ENCODE measurements around the gene CCNJL.
"Not testable (repeated sequence)": the region's sequence is repeated elsewhere in the genome, so short reads cannot be mapped to it uniquely, and the experiment has no call there.

The CCNJL gene, protein sequence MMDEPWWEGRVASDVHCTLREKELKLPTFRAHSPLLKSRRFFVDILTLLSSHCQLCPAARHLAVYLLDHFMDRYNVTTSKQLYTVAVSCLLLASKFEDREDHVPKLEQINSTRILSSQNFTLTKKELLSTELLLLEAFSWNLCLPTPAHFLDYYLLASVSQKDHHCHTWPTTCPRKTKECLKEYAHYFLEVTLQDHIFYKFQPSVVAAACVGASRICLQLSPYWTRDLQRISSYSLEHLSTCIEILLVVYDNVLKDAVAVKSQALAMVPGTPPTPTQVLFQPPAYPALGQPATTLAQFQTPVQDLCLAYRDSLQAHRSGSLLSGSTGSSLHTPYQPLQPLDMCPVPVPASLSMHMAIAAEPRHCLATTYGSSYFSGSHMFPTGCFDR

DNA sequence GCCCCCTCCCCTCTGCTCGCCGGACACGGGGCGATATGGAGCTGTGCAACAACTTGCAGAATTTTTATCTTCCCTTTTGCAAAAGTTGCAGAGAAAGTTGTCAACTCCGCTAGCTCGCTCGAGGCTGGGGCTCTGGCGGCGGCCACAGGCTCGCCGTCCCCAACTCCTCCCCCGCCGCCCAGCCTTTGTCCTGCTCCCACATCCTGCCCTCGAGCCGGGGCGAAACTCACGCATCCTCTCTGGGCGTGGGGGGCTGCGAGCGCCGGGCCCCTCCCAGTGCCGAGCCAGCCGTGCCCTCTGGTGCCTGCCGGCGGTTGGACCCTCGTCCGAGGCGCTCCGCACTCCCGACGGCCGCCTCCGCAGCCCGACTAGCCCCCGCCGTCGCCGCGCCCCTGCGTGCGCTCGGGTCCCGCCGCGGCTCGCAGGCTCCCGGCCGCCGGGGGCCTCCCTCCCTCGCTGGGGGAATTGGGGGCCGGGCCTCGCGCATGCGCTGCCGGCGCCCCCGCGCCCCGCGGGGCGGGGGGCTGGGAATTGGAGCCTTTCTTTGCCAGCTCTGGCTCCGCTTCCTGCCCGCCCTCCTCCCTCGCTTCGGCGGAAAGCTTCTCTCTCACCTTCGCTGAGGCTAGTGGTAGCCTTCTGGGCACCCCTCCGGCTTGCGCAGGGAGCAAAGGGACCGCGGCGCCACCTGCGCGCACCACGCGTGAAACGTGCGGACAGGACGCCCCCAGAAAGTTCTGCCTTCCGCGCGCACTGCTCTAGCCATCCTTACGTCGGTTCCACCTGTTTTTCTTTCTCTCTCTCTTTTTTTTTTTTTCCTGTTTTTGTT, at the start of gene CCNJL:
CCNJL (minus strand) TSS at position 431 of the 826 bp plus-strand sequence. CDS start 641 bp downstream, outside the sequence.
- DNase-seq (ENCODE audit: low read depth in 2 of 2): peak; percentile 17 to 29

DNA sequence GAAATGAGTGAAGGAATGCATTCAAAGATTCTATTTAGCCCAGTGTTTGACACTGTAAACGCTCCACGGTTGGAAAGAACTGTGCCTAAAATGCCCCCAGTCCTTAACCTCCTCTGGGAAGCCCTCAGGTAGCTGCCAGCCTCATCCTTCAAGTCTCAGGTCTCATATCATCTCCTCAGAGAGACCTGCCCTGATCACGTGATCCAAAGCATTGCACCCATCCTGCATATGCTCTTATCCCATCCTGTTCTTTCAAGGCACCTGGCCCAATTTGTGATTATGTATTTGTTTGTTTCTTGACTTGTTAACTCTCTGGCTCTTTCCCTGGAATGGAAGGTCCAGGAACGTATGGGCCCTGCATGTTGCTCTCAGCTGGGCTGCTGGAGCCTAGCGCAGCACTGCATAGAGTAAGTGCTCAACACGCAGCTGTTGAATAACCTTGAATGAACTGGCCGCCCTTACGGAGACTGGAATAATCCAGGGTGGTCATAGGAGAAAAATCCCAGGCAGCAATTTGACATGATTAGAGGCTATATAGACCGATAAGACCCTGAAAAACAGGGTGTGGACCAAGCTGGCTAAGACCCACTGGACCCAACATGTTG, 49.4 kb upstream of the CCNJL start:
- DNase-seq (ENCODE audit: low read depth in 2 of 2): no peak

DNA sequence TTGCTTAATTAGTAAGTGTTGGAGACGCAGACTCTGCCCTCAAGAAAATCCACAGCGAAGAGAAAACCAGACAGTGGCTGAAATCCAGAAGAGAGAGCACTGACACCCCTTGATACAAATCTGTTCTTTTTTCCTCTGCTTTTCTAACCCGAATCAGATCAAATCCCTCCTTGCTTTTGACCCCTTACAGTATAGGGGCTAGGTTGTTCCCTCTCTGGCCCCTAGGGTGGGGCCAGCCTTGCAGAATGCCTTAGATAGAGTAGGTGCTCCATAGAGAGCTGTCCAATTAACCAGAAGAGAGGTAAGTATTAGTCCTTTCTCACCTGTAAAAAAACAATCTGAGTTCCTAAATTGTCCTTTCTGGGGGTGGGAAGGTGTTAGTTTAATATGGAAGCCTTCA, 47.9 kb upstream of the CCNJL start:
- no peak for DNase-seq (ENCODE audit: low read depth in 2 of 2)

DNA sequence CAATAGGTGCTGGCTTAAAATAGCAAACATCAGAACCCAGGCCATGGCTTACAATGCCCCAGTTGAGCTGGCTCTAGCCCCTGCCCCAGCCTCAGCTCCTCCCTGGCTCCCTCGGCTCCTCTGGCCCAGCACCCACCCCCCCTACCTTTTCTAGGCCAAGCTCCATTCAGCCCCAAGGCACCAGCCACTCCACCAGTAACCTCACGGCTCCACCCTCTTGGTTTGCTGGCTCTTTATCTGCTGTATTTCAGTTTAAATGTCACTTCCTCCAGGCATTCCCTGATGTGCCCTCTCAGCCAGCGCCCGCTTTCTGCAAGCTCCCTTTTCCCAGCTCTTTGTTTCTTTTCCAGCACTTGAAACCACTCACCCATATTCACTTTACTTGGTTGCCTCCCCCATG, 47.5 kb upstream of the CCNJL start:
- DNase-seq (ENCODE audit: low read depth in 2 of 2): no peak

DNA sequence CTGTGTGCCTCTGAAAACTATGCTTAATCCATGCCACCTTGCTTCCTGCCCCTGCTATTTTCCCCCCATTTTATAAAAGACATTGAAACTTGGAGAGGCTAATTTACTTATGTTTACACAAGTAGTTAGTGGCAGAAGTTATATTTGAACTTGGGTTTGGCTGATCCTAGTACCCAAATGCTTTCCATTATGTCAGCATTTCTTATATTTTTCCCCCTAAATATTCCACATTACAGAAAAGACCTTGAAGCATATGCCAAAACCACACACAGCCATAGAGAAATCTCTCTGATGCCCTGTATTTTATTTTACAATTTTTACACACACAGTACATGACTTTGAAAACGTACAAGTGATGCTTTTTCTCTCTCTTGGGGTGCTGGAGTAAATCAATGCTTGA, 46.9 kb upstream of the CCNJL start:
- no peak for DNase-seq (ENCODE audit: low read depth in 2 of 2)

DNA sequence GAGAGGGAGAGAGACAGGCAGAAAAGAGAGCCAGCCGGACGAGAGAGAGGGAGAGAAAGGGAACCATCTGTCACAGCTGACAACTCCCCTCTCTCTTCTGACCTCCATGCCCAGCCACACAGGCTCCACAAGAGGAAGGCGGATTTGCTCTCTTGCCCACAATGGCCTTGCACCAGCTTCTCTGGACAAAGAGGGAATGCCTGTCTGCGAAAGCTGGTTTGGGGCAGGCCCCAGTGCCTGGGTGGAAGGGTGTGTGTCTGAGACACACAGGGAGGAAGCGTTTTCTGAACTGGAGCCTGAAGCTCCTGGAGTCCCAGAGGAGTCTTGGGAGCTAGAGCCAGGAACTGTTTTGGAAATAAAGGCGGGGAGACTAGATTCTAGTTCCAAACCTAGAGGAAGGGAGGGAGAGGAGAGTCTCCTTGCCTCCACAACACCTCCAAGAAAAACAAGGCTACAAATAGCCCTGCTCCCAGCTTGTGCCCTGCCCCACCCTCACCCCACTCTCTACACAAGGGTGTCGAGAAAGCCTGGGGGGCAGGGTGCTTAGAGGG, 45.6 kb upstream of the CCNJL start:
- DNase-seq (ENCODE audit: low read depth in 2 of 2): no peak

DNA sequence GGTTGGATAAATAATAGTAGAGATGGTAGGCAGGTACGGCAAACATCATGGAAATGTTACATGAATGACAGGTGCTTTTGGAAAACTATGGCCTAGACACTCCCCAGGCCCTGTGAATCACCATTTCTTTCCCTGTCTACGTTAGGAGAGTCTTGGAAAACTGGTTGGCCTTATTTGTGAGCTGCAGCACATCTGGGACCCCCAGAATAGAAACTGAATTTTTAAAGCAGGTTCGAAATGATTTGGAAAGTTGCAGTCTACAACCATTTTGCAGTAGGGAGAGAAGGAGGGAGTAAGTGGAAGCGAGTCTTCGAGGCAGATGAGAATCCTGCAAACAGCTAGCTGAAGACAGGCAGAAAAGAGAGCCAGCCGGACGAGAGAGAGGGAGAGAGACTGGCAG, 45.0 kb upstream of the CCNJL start:
- no peak for DNase-seq (ENCODE audit: low read depth in 2 of 2)

DNA sequence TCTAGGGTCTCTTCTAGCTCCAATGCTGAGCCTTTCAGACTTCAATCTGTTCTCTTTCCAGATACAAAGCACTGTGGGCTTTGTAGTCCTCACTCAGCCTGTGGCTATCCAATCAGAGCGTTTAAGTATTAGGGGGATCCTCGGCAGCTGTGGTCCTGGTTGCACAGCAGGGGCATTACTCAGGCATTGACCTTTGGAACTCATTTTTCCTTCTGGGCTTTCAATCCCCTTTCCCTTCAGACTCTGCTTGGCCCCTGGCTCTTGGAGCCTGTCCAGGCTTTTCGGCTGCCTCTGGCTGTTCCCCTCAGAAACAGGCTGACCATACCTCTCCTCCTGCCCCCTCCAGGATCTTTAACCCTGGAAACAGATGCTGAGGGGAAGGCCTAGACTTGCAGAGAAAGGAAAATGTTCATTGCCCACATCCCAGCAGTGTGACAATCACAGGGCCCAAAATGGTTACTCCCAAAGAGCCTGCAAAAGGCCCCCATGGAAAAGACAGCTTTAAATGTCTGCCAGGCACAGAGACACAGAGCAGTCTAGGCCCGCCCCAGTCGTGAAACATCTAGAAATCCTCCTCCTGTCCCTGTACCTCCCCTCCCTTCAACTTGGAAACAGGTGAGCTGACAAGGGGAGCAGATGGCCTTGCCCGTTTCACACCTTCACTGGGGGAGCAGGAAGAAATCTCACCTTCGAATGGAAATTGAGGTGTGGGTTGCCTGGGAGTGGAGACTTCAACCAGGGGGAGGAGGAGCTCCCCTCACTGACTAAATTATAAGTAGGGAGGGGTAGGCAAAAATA, 44.4 kb upstream of the CCNJL start:
- DNase-seq (ENCODE audit: low read depth in 2 of 2): no peak

DNA sequence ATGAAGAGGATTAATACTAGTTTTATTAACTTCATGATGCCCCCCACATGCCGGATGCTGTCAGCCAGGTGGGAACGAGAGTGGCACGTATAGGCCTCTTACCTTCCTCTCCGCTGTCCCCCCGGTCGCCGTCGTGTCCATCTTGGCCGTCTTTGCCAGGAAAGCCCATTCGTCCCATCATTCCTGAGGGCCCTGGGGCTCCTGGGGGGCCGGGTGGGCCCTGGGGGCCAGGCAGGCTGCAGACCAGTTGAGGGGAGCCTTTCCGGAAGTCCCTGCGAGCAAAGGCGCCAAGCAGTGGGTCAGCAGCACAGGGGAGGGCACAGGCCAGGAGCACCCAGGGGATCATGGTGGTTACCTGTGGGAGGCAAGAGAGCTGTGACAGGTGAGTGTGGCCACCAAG, 42.3 kb upstream of the CCNJL start:
- no peak for DNase-seq (ENCODE audit: low read depth in 2 of 2)

DNA sequence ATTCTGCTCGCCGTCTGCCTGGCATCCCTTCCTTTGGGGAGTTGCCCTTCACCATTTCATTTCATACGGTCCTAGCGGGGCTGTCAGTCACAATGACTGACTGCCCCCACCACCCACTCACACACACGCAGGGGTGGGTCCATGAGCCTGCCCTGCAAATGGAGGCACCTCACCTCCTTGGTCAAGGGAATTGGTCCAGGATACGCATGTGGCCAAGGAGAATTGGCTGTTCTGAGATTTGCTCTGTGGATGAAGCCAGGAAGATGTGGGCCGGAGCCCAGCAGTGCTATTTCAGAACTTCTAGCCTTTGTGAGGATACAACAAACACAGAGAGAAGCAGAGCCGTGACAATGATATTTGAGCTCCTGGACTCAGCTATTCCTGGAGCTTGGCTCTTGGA, 41.0 kb upstream of the CCNJL start:
- no peak for DNase-seq (ENCODE audit: low read depth in 2 of 2)

DNA sequence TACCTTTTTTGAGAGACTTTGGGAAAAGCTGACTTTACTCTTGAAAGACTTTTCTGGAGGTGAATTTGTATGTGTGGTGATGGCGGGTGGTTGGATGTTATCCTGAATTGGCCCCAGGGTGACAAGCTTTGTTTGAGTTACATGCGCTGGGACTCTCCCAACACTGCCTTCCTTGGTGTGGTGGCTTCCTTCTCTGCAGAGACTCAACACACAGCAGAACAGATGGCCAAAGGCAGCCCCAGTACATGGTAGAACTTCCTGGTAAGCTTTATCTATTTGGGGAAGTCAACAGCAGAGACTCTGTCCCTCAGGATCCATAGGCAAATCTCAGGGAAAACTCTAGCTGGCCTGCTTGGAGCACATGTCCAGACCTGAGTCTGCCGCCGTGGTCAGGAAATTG, 39.9 kb upstream of the CCNJL start:
- DNase-seq (ENCODE audit: low read depth in 2 of 2): no peak

DNA sequence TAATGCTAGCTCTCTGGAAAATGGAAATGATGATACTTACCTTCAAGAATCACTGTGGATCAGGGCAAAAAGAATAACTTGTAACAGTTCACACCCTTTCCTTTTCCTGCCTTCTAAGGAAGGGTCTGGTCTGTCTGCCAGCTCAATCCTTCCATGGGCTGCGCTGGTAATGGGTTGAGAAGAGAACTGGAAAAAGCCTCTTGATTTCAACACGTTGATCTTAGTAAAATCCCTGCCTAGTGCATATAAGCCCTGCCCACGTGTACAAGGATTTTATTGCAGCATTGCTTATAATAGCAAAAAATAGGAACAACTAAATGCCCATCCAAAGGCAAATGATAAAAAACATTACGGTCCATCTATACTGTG, 37.6 kb upstream of the CCNJL start:
- no peak for DNase-seq (ENCODE audit: low read depth in 2 of 2)

DNA sequence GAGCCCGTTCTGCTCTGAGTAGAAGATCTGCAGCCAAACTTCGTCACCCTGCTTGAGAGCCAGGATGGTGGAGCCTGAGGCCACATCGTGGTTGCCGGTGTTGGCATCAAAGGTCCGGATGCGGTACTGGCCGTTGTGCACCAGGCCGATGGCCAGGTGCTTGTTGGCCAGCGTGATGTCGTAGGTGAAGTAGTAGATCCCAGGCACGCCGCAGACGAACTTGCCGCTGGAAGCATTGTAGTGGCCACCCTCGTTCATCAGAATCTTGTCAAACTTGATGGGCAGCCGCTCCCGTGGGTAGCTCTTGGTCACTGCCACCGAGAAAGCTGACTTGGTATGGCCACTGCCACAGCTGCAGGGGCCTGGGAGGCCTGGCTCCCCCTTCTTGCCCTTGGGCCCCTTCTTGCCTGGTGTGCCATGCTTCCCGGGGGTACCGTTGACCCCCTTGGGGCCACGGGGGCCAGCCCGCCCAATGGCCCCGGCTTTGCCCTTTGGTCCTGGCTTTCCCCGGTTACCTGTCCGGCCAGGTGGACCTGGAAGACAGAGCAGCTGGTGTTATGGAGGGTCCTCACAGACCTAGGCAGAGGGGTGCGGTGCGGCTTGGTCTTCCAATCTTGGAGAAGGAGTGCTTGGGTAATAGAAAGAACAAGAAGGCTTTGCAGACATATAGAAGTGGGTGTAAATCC, 37.0 kb upstream of the CCNJL start:
- no peak for DNase-seq (ENCODE audit: low read depth in 2 of 2)

DNA sequence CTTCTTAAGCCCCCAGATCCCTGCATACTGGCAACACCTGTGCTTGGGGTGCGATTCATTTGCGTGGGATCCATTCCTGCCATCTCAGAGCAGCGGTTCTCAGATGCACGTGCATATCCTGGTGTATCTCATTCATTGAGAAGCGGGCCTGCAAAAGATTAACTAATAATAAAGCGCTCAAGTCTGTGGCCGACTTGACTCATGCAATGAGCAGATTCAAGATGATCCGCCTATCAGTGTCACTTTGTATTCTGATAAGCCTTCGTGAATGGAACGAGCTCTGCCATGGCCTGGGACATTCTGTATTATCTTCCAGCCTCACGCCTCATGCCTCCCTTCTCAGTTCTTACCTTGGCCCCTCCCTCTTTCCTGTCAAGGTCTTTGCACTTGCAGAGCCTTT, 35.7 kb upstream of the CCNJL start:
- no peak for DNase-seq (ENCODE audit: low read depth in 2 of 2)

DNA sequence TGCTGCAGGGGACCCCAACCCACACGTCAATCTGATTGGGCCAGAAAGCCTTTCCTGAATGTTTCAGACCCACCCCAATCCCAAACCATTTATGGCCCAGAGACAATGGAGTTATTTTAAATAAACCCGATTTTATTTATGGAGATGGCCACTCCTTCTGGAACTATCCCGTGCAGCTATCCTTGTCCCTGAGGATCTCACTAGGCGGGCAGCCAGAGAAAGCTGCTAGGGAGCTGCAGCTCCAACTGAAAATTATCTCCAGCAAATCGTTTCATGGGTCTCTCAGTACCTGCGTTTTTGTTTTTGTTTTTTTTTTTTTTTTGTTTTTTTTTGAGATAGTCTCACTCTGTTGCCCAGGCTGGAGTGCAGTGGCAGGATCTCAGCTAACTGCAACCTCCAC, 35.1 kb upstream of the CCNJL start:
- DNase-seq (ENCODE audit: low read depth in 2 of 2): no peak

DNA sequence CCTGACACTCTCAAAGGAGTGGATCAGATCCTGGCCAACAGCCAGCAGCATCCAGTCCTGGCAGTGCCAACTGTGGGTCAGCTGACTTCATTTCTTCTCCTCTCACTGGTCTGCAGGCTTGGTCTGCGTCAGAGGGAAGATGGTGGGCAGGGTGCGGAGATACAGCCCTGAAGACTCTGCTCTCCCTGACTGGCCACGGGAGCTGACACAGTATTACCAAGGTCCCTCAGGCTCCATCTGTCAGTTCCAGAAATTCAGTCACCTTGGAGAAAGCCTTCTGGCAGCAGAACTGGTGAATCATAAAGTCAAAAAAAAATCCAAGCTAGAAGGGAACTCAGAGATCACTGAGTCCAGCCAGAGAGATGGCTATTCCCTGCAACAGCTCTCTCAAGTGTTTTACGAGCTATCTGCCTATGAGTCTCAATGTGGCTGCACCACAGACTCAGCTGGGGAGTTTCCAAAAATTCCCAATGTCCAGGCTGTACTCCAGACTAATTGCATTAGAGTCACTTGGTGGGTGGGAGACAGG, 30.1 kb upstream of the CCNJL start:
- DNase-seq (ENCODE audit: low read depth in 2 of 2): no peak

DNA sequence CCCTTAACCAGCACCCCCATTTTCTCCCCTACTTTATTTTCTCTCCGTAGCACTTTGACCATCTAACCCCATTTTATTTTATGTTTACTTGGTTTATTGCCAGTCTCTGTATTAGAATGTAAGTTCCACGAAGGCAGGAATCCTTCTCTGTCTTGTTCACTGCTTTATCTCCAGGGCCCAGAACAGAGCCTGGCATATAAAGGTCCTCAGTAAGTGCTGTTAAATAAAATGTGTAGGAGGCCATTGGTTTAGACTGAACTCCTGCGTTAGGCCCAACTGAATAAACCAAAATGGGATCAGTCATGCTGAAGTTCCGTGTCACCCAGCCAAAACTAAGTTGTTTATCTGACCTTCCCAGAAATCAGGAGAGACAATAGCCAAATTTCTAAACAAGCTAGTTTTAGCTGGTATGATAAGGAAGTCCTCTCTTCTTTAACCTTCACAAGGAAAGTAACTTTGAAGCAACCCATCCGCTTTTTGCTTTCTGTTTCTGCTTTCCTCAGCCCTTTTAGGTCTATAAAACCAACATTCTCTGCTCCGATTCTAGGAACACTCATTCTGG, 29.0 kb upstream of the CCNJL start:
- DNase-seq (ENCODE audit: low read depth in 2 of 2): no peak

DNA sequence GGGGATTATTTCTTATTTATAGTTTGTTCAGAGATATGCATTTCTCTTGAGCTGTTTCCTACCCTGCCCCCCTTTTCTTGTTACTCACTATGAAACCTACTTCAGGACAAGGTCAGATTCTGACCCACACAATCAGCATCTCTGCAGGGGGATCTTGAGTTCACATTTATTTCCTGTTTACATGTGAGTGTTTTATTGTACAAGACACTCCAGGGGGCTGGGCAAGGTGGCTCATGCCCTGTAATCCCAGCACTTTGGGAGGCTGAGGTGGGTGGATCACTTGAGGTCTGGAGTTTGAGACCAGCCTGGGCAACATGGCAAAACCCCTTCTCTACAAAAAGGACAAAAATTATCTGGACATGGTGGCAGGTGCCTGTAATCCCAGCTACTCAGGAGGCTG, 28.1 kb upstream of the CCNJL start:
- not testable (repeated sequence) for DNase-seq (ENCODE audit: low read depth in 2 of 2)

DNA sequence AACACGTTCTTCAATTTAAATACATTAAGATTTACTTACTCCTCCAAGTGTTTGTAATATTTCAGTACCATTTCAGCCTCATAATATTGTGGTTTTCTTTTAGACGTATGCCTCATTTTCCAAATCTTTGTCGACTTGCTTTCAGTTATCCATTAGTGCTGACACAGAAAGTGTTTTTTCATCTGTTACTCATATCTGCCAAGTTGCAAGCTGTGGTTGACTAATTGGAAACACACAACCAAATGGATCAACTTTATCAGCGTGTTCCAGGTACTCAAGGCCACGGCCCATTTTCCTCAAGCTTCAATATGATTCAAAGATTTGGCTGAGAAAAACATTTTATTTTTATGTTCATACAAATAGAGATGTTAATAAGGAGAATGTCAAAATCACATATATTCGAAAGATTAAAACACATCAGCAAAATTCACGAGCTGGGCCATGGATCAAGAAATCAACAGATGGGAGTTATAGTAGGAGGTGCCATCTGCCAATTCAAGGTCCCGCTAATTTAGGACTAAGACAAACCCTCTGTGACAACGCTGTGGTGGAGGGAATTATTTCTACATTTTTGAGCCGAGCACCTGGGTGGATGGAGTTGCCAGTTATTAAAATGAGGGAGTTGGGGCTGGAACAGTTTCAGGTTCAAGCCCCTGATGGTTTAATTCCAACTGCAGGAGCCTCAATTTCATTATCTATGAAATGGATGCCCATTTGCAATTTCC, 27.2 kb upstream of the CCNJL start:
- no peak for DNase-seq (ENCODE audit: low read depth in 2 of 2)

DNA sequence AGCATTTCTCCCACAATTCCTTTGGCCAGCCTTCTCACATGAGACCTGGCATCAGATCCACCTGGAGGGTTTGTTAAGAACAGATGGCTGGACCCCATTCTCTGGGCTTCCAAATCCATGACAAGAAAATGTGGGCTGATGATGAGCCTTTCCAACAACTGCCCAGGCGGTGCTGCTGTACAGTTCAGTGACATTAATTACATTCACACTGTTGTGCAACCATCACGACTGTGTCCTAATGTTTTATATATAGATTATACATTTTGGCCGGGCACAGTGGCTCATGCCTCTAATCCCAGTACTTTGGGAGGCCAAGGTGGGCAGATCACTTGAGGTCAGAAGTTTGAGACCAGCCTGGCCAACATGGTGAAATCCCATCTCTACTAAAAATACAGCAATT, 22.4 kb upstream of the CCNJL start:
- not testable (repeated sequence) for DNase-seq (ENCODE audit: low read depth in 2 of 2)
